GM12878 (cell line): ENCODE data around the gene MSH6. TPM values are rescaled to one million over a fixed set of nuclear protein-coding genes. Genes with fewer than 3 reads are reported as not detected.

Experiments
- CREB1 ChIP-seq: IDR thresholded peaks from 2 replicates; pipeline ENCODE4 v1.6.1; 2012; ENCODE audit warnings: low read depth, mild to moderate bottlenecking, inconsistent platforms
- IRF4 ChIP-seq: IDR thresholded peaks from 2 replicates; pipeline ENCODE4 v1.6.1; 2011; ENCODE audit warnings: low read depth, low read length
- NFXL1 ChIP-seq: fragments of 450-650 bp; IDR thresholded peaks from 2 replicates; pipeline ENCODE4 v1.6.1; 2017; ENCODE audit warnings: antibody characterized with exemption, mild to moderate bottlenecking, borderline replicate concordance
- PAX8 ChIP-seq: fragments of 450-650 bp; IDR thresholded peaks from 2 replicates; pipeline ENCODE4 v1.6.1; 2017; ENCODE audit warnings: mild to moderate bottlenecking, moderate library complexity
- RB1 ChIP-seq: fragments of 450-650 bp; formaldehyde crosslinking; IDR thresholded peaks from 2 replicates; pipeline ENCODE4 v1.6.1; 2017; ENCODE audit warnings: mild to moderate bottlenecking, borderline replicate concordance
- SRF ChIP-seq, 2 experiments: IDR thresholded peaks; 2 replicates each; pipeline ENCODE4 v1.6.1; 2011; ENCODE audit warnings: low read depth in 2 of 2, low read length in 2 of 2, mild to moderate bottlenecking in 1 of 2, moderate library complexity in 1 of 2
- TCF3 ChIP-seq: IDR thresholded peaks from 2 replicates; pipeline ENCODE4 v1.6.1; 2012; ENCODE audit warnings: low read depth, mild to moderate bottlenecking, low read length, borderline replicate concordance; ENCODE audit not compliant: insufficient read depth
- ZNF384 ChIP-seq: IDR thresholded peaks from 2 replicates; pipeline ENCODE4 v1.6.1; 2012; ENCODE audit warnings: low read depth, mild to moderate bottlenecking, low read length, improper control_type of control experiment, borderline replicate concordance
- polyA plus RNA-seq, 11 experiments: library from polyadenylated mRNA; depleted of rRNA in 4 of 11; unstranded in 6 of 11; stranded (reverse) in 5 of 11; fragments of >200 nt; fragmentation: Nextera tagmentation in 4 of 11; fragmentation: Illumina TruSeq in 1 of 11; extraction: Ambion mirVana in 4 of 11; extraction: Trizol in 1 of 11; gene quantifications; 1 replicate in 1 of 11; 2 replicates in 10 of 11; pipeline versions ENCODE4 v1.2.1 to v1.2.3, GENCODE V29; 2011 to 2016; ENCODE audit warnings: inconsistent platforms in 2 of 11, missing spikeins in 2 of 11, low read depth in 1 of 11
- total RNA-seq, 4 experiments: library from RNA; depleted of rRNA in 3 of 4; stranded (reverse); fragments of >200 nt in 3 of 4; fragmentation: Illumina TruSeq in 1 of 4; extraction: Trizol in 1 of 4; gene quantifications; 2 replicates each; pipeline versions ENCODE4 v1.2.1 to v1.2.3, GENCODE V29; 2013 to 2021
- TF ChIP-seq, protein P1 (sequence below): fragments of 450-650 bp; formaldehyde crosslinking; IDR thresholded peaks from 2 replicates; pipeline ENCODE4 v1.4.0; 2020; ENCODE audit warnings: mild to moderate bottlenecking, moderate library complexity
- TF ChIP-seq, protein P2 (sequence below): fragments of 450-650 bp; formaldehyde crosslinking; IDR thresholded peaks from 2 replicates; pipeline ENCODE4 v1.5.0; 2022; ENCODE audit warnings: mild to moderate bottlenecking, missing genetic modification characterization
- TF ChIP-seq, protein P3 (sequence below): fragments of 450-650 bp; IDR thresholded peaks from 2 replicates; pipeline ENCODE4 v1.6.1; 2016; ENCODE audit warnings: mild to moderate bottlenecking, moderate library complexity, borderline replicate concordance
- TF ChIP-seq, protein P4 (sequence below): fragments of 450-650 bp; IDR thresholded peaks from 2 replicates; pipeline ENCODE4 v1.6.1; 2017; ENCODE audit warnings: mild to moderate bottlenecking
- TF ChIP-seq, protein P5 (sequence below): IDR thresholded peaks from 2 replicates; pipeline ENCODE4 v1.6.1; 2012; ENCODE audit warnings: low read depth, low read length, improper control_type of control experiment

Gene MSH6
- total and polyA plus RNA-seq, 10 of the 15 experiments (the other 5 are each of a cell fraction or from before 2014, with no cell fraction given) = 12.4 to 108 (median 67.4) TPM

DNA sequence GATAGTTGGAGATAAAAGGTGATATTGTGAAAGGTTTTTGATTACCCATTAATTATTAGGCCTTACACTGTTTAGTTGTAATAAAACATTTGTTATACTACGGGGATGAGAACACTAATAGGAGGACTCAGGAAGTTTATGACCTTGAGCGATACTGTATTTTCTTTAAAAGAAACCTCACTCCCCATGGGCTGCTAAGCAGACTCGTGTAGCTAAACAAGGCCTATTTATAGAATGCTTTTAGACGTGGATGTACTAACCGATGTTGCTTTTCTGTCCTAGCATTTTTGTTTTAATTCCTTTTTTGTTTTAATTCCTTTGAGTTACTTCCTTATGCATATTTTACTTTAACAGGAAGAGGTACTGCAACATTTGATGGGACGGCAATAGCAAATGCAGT, 22.9 kb downstream of the MSH6 start (continued):
- TF ChIP-seq, protein P1, sequence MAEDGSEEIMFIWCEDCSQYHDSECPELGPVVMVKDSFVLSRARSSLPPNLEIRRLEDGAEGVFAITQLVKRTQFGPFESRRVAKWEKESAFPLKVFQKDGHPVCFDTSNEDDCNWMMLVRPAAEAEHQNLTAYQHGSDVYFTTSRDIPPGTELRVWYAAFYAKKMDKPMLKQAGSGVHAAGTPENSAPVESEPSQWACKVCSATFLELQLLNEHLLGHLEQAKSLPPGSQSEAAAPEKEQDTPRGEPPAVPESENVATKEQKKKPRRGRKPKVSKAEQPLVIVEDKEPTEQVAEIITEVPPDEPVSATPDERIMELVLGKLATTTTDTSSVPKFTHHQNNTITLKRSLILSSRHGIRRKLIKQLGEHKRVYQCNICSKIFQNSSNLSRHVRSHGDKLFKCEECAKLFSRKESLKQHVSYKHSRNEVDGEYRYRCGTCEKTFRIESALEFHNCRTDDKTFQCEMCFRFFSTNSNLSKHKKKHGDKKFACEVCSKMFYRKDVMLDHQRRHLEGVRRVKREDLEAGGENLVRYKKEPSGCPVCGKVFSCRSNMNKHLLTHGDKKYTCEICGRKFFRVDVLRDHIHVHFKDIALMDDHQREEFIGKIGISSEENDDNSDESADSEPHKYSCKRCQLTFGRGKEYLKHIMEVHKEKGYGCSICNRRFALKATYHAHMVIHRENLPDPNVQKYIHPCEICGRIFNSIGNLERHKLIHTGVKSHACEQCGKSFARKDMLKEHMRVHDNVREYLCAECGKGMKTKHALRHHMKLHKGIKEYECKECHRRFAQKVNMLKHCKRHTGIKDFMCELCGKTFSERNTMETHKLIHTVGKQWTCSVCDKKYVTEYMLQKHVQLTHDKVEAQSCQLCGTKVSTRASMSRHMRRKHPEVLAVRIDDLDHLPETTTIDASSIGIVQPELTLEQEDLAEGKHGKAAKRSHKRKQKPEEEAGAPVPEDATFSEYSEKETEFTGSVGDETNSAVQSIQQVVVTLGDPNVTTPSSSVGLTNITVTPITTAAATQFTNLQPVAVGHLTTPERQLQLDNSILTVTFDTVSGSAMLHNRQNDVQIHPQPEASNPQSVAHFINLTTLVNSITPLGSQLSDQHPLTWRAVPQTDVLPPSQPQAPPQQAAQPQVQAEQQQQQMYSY (CRISPR knock-in tag) = no peak
- no peak for TF ChIP-seq SRF (IDR thresholded peaks at IDR 0.05; ENCODE audit: low read depth in 2 of 2, low read length in 2 of 2)
- TF ChIP-seq TCF3 = no peak
- no peak for TF ChIP-seq PAX8
- TF ChIP-seq, protein P2, sequence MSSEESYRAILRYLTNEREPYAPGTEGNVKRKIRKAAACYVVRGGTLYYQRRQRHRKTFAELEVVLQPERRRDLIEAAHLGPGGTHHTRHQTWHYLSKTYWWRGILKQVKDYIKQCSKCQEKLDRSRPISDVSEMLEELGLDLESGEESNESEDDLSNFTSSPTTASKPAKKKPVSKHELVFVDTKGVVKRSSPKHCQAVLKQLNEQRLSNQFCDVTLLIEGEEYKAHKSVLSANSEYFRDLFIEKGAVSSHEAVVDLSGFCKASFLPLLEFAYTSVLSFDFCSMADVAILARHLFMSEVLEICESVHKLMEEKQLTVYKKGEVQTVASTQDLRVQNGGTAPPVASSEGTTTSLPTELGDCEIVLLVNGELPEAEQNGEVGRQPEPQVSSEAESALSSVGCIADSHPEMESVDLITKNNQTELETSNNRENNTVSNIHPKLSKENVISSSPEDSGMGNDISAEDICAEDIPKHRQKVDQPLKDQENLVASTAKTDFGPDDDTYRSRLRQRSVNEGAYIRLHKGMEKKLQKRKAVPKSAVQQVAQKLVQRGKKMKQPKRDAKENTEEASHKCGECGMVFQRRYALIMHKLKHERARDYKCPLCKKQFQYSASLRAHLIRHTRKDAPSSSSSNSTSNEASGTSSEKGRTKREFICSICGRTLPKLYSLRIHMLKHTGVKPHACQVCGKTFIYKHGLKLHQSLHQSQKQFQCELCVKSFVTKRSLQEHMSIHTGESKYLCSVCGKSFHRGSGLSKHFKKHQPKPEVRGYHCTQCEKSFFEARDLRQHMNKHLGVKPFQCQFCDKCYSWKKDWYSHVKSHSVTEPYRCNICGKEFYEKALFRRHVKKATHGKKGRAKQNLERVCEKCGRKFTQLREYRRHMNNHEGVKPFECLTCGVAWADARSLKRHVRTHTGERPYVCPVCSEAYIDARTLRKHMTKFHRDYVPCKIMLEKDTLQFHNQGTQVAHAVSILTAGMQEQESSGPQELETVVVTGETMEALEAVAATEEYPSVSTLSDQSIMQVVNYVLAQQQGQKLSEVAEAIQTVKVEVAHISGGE (CRISPR knock-in tag) = no peak
- no peak for TF ChIP-seq NFXL1
- TF ChIP-seq RB1 = no peak
- TF ChIP-seq, protein P3, sequence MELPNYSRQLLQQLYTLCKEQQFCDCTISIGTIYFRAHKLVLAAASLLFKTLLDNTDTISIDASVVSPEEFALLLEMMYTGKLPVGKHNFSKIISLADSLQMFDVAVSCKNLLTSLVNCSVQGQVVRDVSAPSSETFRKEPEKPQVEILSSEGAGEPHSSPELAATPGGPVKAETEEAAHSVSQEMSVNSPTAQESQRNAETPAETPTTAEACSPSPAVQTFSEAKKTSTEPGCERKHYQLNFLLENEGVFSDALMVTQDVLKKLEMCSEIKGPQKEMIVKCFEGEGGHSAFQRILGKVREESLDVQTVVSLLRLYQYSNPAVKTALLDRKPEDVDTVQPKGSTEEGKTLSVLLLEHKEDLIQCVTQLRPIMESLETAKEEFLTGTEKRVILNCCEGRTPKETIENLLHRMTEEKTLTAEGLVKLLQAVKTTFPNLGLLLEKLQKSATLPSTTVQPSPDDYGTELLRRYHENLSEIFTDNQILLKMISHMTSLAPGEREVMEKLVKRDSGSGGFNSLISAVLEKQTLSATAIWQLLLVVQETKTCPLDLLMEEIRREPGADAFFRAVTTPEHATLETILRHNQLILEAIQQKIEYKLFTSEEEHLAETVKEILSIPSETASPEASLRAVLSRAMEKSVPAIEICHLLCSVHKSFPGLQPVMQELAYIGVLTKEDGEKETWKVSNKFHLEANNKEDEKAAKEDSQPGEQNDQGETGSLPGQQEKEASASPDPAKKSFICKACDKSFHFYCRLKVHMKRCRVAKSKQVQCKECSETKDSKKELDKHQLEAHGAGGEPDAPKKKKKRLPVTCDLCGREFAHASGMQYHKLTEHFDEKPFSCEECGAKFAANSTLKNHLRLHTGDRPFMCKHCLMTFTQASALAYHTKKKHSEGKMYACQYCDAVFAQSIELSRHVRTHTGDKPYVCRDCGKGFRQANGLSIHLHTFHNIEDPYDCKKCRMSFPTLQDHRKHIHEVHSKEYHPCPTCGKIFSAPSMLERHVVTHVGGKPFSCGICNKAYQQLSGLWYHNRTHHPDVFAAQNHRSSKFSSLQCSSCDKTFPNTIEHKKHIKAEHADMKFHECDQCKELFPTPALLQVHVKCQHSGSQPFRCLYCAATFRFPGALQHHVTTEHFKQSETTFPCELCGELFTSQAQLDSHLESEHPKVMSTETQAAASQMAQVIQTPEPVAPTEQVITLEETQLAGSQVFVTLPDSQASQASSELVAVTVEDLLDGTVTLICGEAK = no peak
- TF ChIP-seq, protein P4, sequence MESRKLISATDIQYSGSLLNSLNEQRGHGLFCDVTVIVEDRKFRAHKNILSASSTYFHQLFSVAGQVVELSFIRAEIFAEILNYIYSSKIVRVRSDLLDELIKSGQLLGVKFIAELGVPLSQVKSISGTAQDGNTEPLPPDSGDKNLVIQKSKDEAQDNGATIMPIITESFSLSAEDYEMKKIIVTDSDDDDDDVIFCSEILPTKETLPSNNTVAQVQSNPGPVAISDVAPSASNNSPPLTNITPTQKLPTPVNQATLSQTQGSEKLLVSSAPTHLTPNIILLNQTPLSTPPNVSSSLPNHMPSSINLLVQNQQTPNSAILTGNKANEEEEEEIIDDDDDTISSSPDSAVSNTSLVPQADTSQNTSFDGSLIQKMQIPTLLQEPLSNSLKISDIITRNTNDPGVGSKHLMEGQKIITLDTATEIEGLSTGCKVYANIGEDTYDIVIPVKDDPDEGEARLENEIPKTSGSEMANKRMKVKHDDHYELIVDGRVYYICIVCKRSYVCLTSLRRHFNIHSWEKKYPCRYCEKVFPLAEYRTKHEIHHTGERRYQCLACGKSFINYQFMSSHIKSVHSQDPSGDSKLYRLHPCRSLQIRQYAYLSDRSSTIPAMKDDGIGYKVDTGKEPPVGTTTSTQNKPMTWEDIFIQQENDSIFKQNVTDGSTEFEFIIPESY = no peak
- TF ChIP-seq, protein P5, sequence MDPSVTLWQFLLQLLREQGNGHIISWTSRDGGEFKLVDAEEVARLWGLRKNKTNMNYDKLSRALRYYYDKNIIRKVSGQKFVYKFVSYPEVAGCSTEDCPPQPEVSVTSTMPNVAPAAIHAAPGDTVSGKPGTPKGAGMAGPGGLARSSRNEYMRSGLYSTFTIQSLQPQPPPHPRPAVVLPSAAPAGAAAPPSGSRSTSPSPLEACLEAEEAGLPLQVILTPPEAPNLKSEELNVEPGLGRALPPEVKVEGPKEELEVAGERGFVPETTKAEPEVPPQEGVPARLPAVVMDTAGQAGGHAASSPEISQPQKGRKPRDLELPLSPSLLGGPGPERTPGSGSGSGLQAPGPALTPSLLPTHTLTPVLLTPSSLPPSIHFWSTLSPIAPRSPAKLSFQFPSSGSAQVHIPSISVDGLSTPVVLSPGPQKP = no peak
- TF ChIP-seq ZNF384 = no peak
- no peak for TF ChIP-seq IRF4
- TF ChIP-seq CREB1 = no peak
